Measurements from ENCODE around the gene SLC2A14.
"Not testable (repeated sequence)": the region's sequence is repeated elsewhere in the genome, so short reads cannot be mapped to it uniquely, and the experiment has no call there.

SLC2A14 gene

GRCh38 chr12:7869137-7869536 is 3.6 kb downstream of the SLC2A14 start:
- no peak for DNase-seq (ENCODE audit: low read depth)

GRCh38 chr12:7868391-7868790 is 4.3 kb downstream of the SLC2A14 start:
- DNase-seq (ENCODE audit: low read depth): no peak

- no peak for DNase-seq (ENCODE audit: low read depth)
Observed at GRCh38 chr12:7864601-7865150, 8.0 kb downstream of the SLC2A14 start.

GRCh38 chr12:7862814-7863348 is 9.8 kb downstream of the SLC2A14 start:
- not testable (repeated sequence) for DNase-seq (ENCODE audit: low read depth)

- not testable (repeated sequence) for DNase-seq (ENCODE audit: low read depth)
Observed at GRCh38 chr12:7862301-7862700, 10.4 kb downstream of the SLC2A14 start.

GRCh38 chr12:7859552-7859951 is 13.2 kb downstream of the SLC2A14 start:
- no peak for DNase-seq (ENCODE audit: low read depth)

- no peak for DNase-seq (ENCODE audit: low read depth)
Observed at GRCh38 chr12:7857971-7858370, 14.7 kb downstream of the SLC2A14 start.

GRCh38 chr12:7856516-7856915 is 16.2 kb downstream of the SLC2A14 start:
- DNase-seq (ENCODE audit: low read depth): no peak

GRCh38 chr12:7853557-7853956 is 19.2 kb downstream of the SLC2A14 start:
- no peak for DNase-seq (ENCODE audit: low read depth)

GRCh38 chr12:7851622-7852081 is 21.1 kb downstream of the SLC2A14 start:
- not testable (repeated sequence) for DNase-seq (ENCODE audit: low read depth)

GRCh38 chr12:7850099-7850498 is 22.6 kb downstream of the SLC2A14 start:
- DNase-seq (ENCODE audit: low read depth): not testable (repeated sequence)

GRCh38 chr12:7848098-7848422 is 24.7 kb downstream of the SLC2A14 start:
- DNase-seq (ENCODE audit: low read depth): not testable (repeated sequence)

- DNase-seq (ENCODE audit: low read depth): not testable (repeated sequence)
Observed at GRCh38 chr12:7847226-7848097, 25.3 kb downstream of the SLC2A14 start.

- DNase-seq (ENCODE audit: low read depth): no peak
Observed at GRCh38 chr12:7844116-7844515, 28.6 kb downstream of the SLC2A14 start.

- not testable (repeated sequence) for DNase-seq (ENCODE audit: low read depth)
Observed at GRCh38 chr12:7843583-7843982, 29.1 kb downstream of the SLC2A14 start.

- DNase-seq (ENCODE audit: low read depth): not testable (repeated sequence)
Observed at GRCh38 chr12:7843149-7843548, 29.6 kb downstream of the SLC2A14 start.

GRCh38 chr12:7842444-7842843 is 30.3 kb downstream of the SLC2A14 start:
- not testable (repeated sequence) for DNase-seq (ENCODE audit: low read depth)

GRCh38 chr12:7839848-7840247 is 32.9 kb downstream of the SLC2A14 start:
- not testable (repeated sequence) for DNase-seq (ENCODE audit: low read depth)

GRCh38 chr12:7839226-7839625 is 33.5 kb downstream of the SLC2A14 start:
- not testable (repeated sequence) for DNase-seq (ENCODE audit: low read depth)

GRCh38 chr12:7837366-7837765 is 35.3 kb downstream of the SLC2A14 start:
- no peak for DNase-seq (ENCODE audit: low read depth)

- no peak for DNase-seq (ENCODE audit: low read depth)
Observed at GRCh38 chr12:7835766-7836165, 36.9 kb downstream of the SLC2A14 start.

GRCh38 chr12:7835116-7835515 is 37.6 kb downstream of the SLC2A14 start:
- no peak for DNase-seq (ENCODE audit: low read depth)

- no peak for DNase-seq (ENCODE audit: low read depth)
Observed at GRCh38 chr12:7834701-7835100, 38.0 kb downstream of the SLC2A14 start.

All from T-helper 22 cell (primary cell).